ENCODE data around the gene THSD4. TPM values are rescaled to one million over a fixed set of nuclear protein-coding genes. Genes with fewer than 3 reads are reported as not detected.

The THSD4 gene
- total and polyA plus RNA-seq, 2 of the 8 experiments (the other 6 are each of a cell fraction or from before 2014, with no cell fraction given): 2.5 to 6.2 TPM

DNA sequence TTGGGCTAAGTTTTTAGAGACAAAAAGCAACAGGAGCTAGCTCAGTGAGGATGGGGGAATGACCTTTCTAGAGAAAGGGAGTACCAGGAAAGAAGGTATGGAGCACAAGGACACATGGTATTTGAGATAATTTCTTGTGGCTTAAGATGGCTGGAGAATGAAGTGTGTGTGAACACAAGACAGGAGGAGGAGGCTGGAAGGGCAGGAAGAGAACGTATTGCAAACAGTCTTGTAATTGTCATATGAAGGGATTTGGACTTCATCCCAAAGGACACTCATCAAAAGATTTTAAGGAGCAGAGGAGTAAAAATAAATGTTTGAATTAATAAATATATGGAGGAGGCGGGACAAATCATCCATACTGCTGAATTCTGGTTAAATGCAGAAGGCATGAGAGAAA lies 426.5 kb downstream of the THSD4 start:
- H3K79me2 ChIP-seq (ENCODE audit: control insufficient read depth in 1 of 2, insufficient read depth in 2 of 2, low read length in 2 of 2): no peaks in the 10 kb centered on the region
- WGBS, 2 experiments (ENCODE audit: extremely low coverage in 1 of 2, insufficient coverage in 1 of 2, insufficient read length in 1 of 2, insufficient replicate concordance in 2 of 2, low coverage in 1 of 2, low lambda C conversion rate in 2 of 2, missing lambda C conversion rate in 1 of 2): 86% methylated on average over 2 of the region's 2 CpGs; no CpG with 5 or more reads in 1 of the 2 experiments
- no peaks in the 10 kb centered on the region for H3K79me1 ChIP-seq (ENCODE audit: low read depth, low read length)
- H3K14ac ChIP-seq (ENCODE audit: insufficient read length): no peak overlapping the region
- H2BK20ac ChIP-seq (ENCODE audit: low read length): no peak overlapping the region
- no peak overlapping the region for H2BK12ac ChIP-seq (ENCODE audit: low read depth, low read length)
- H4K8ac ChIP-seq (ENCODE audit: extremely low read depth, insufficient read depth, low read length): no peak overlapping the region
- no peak overlapping the region for H3K56ac ChIP-seq (replicated peaks; ENCODE audit: insufficient read length, low read depth, low read length)
- no peak overlapping the region for H3K4ac ChIP-seq (replicated peaks; ENCODE audit: insufficient read length, low read depth, low read length)
- no peak overlapping the region for H3K9ac ChIP-seq (replicated peaks in 1 of 4; ENCODE audit: extremely low read depth in 1 of 4, low read depth in 3 of 4, low read length in 3 of 4)
- no peak overlapping the region for H2AFZ ChIP-seq (ENCODE audit: low read length)
- DNase-seq (ENCODE audit: low read depth in 1 of 2, low spot score in 2 of 2): no peak
- H3K18ac ChIP-seq (ENCODE audit: extremely low read depth, low read length): no peak overlapping the region
- H2BK15ac ChIP-seq (ENCODE audit: low read length): no peak overlapping the region
- H4K91ac ChIP-seq (replicated peaks; ENCODE audit: insufficient read length, low read length): no peak overlapping the region
- no peaks in the 10 kb centered on the region for H3K9me3 ChIP-seq (ENCODE audit: insufficient read depth in 2 of 2, low read depth in 1 of 2, low read length in 1 of 2)
- H3K36me3 ChIP-seq (ENCODE audit: control insufficient read depth in 2 of 4, insufficient read depth in 4 of 4, low read length in 3 of 4): no peaks in the 10 kb centered on the region
- no peak overlapping the region for H4K5ac ChIP-seq (ENCODE audit: insufficient read length, low read depth, low read length)
- CTCF ChIA-PET (ENCODE audit: partially characterized antibody): no interaction called here
- H2AK5ac ChIP-seq (ENCODE audit: low read depth, low read length): no peak overlapping the region
- FAIRE-seq: no peak
- H3K4me2 ChIP-seq (ENCODE audit: insufficient read depth in 1 of 2, low read depth in 2 of 2, low read length in 2 of 2): no peak overlapping the region
- H2BK120ac ChIP-seq (replicated peaks; ENCODE audit: low read depth, low read length): no peak overlapping the region
- H4K20me1 ChIP-seq (replicated peaks in 1 of 2; ENCODE audit: control insufficient read depth in 1 of 2, insufficient read depth in 2 of 2, low read length in 2 of 2): no peaks in the 10 kb centered on the region
- no peak overlapping the region for H3K23ac ChIP-seq (ENCODE audit: insufficient read length)
- no peaks in the 10 kb centered on the region for H3K27me3 ChIP-seq (replicated peaks in 1 of 4; ENCODE audit: control insufficient read depth in 3 of 4, extremely low read depth in 1 of 4, insufficient read depth in 3 of 4, low read length in 3 of 4)
- POLR2A ChIA-PET (ENCODE audit: partially characterized antibody): no interaction called here
- 0 out of 7 replicates have a peak, but pooled peaks cover 0 to 2% (median 0%) of the 10 kb centered on the region in 4 experiments for H3K4me1 ChIP-seq (replicated peaks in 1 of 4; ENCODE audit: control insufficient read depth in 3 of 4, insufficient read depth in 4 of 4, low read length in 3 of 4)
- H2BK5ac ChIP-seq (ENCODE audit: low read depth, low read length): no peak overlapping the region
- no peaks in the 10 kb centered on the region for H3K23me2 ChIP-seq (ENCODE audit: low read depth, low read length)
- no peak overlapping the region for H3K27ac ChIP-seq (ENCODE audit: low read depth, low read length)
- no peak overlapping the region for H3K4me3 ChIP-seq (ENCODE audit: extremely low read depth in 1 of 4, insufficient read depth in 2 of 4, low read depth in 3 of 4, low read length in 4 of 4)
- TF ChIP-seq, protein P1, sequence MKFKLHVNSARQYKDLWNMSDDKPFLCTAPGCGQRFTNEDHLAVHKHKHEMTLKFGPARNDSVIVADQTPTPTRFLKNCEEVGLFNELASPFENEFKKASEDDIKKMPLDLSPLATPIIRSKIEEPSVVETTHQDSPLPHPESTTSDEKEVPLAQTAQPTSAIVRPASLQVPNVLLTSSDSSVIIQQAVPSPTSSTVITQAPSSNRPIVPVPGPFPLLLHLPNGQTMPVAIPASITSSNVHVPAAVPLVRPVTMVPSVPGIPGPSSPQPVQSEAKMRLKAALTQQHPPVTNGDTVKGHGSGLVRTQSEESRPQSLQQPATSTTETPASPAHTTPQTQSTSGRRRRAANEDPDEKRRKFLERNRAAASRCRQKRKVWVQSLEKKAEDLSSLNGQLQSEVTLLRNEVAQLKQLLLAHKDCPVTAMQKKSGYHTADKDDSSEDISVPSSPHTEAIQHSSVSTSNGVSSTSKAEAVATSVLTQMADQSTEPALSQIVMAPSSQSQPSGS (IDR thresholded peaks at IDR 0.05; ENCODE audit: low read length): no peak
- TF ChIP-seq SUZ12 (IDR thresholded peaks at IDR 0.05; ENCODE audit: low read length) (no peak), BACH1 (IDR thresholded peaks at IDR 0.05; ENCODE audit: low read length) (no peak), TCF12 (IDR thresholded peaks at IDR 0.05; ENCODE audit: low read depth, low read length) (no peak)

All from H1 (cell line).